HepG2 (cell line): Measurements from ENCODE around the gene SLC22A31. TPM values are rescaled to one million over a fixed set of nuclear protein-coding genes. Genes with fewer than 3 reads are reported as not detected.

Experiments
- ATAC-seq: fragments of 200-7000 bp; cut with Tn5 transposase; 3 replicates; pipeline ENCODE4 v1.9.1; 2020; ENCODE audit warnings: mild to moderate bottlenecking, moderate library complexity
- BruUV-seq: library from RNA; stranded (reverse); fragments of 400-500 nt; replicated peaks from 2 replicates; lab custom pipeline; 2021; lab: Mats Ljungman, UMichigan
- CTCF ChIA-PET: fragments of 300-600 bp; formaldehyde crosslinking; extraction: SDS; loops from one replicate; lab custom pipeline; 2021; ENCODE audit warnings: low total read pairs, inconsistent platforms, low intra/inter-chr PET ratio; lab: Yijun Ruan, JAX
- POLR2A ChIA-PET: fragments of 350-600 bp; sonication (Branson Sonifier 250); formaldehyde crosslinking; loops from one replicate; lab custom pipeline; 2020; ENCODE audit warnings: antibody characterized with exemption, inconsistent platforms; lab: Yijun Ruan, JAX
- DNase-seq: peaks from one replicate; pipeline ENCODE4 v3.0.0-alpha.2; 2015; ENCODE audit warnings: low spot score
- FAIRE-seq: peaks from 3 replicates; lab custom pipeline; 2011; peaks lifted over from hg19 to GRCh38; lab: Jason Lieb, UNC
- H2AFZ ChIP-seq: one replicate; pipeline ENCODE4 v1.6.1; 2011; ENCODE audit warnings: low read length, inconsistent platforms
- H3K27ac ChIP-seq: fragments of 300-600 bp; 3 replicates; pipeline ENCODE4 v1.8.0; 2011; ENCODE audit warnings: mixed run types, mild to moderate bottlenecking, mixed read lengths, low read length, inconsistent platforms; ENCODE audit not compliant: insufficient read depth; ENCODE audit errors: extremely low read length
- H3K27me3 ChIP-seq, 2 experiments: fragments of 200-600 bp in 1 of 2; 2 replicates in 1 of 2; 3 replicates in 1 of 2; pipeline versions ENCODE4 v1.6.0 to v1.8.0; 2011; ENCODE audit warnings: low read length in 2 of 2, mild to moderate bottlenecking in 2 of 2, moderate library complexity in 2 of 2, inconsistent platforms in 1 of 2; ENCODE audit not compliant: insufficient read depth in 2 of 2, control insufficient read depth in 1 of 2
- H3K36me3 ChIP-seq, 2 experiments: fragments of 200-600 bp in 1 of 2; replicated peaks in 1 of 2; 2 replicates in 1 of 2; 3 replicates in 1 of 2; pipeline versions ENCODE4 v1.5.1 to v1.8.0; 2011; ENCODE audit warnings: low read length in 2 of 2, inconsistent platforms in 1 of 2; ENCODE audit not compliant: insufficient read depth in 2 of 2, control insufficient read depth in 1 of 2
- H3K4me1 ChIP-seq: 2 replicates; pipeline ENCODE4 v1.5.1; 2012; ENCODE audit warnings: low read length, inconsistent platforms; ENCODE audit not compliant: insufficient read depth
- H3K4me2 ChIP-seq: 2 replicates; pipeline ENCODE4 v1.6.0; 2011; ENCODE audit warnings: low read depth, low read length, inconsistent platforms
- H3K4me3 ChIP-seq, 3 experiments: fragments of 200-600 bp in 1 of 3; sonication (generic), shearing (Covaris generic) in 1 of 3; replicated peaks in 1 of 3; 2 replicates each; pipeline ENCODE4 v1.5.1; 2011 to 2016; ENCODE audit warnings: low read length in 3 of 3, inconsistent platforms in 2 of 3, low read depth in 2 of 3, mild to moderate bottlenecking in 2 of 3, control low read depth in 1 of 3, mixed read lengths in 1 of 3; ENCODE audit not compliant: insufficient read depth in 1 of 3
- H3K79me2 ChIP-seq: one replicate; pipeline ENCODE4 v1.6.1; 2011; ENCODE audit warnings: low read length, inconsistent platforms; ENCODE audit not compliant: insufficient read depth
- H3K9ac ChIP-seq: 2 replicates; pipeline ENCODE4 v1.6.0; 2011; ENCODE audit warnings: mild to moderate bottlenecking, low read depth, low read length, inconsistent platforms; ENCODE audit not compliant: insufficient read depth
- H3K9me3 ChIP-seq: 2 replicates; pipeline ENCODE4 v1.5.1; 2012; ENCODE audit warnings: mild to moderate bottlenecking, low read length
- H4K20me1 ChIP-seq: 2 replicates; pipeline ENCODE4 v1.6.0; 2011; ENCODE audit warnings: inconsistent platforms, mild to moderate bottlenecking, low read length, moderate library complexity; ENCODE audit not compliant: insufficient read depth
- HIVEP1 ChIP-seq: sonication (generic); formaldehyde crosslinking; IDR thresholded peaks from 2 replicates; pipeline ENCODE4 v1.4.0; 2020; ENCODE audit warnings: mild to moderate bottlenecking, missing genetic modification reagents
- HOMEZ ChIP-seq: IDR thresholded peaks from 2 replicates; pipeline ENCODE4 v1.6.1; 2016; ENCODE audit warnings: low read depth
- KDM1A ChIP-seq: IDR thresholded peaks from 2 replicates; pipeline ENCODE4 v1.6.1; 2016; ENCODE audit warnings: missing compliant biosample characterization
- NCOR1 ChIP-seq: fragments of 200-600 bp; sonication (generic); IDR thresholded peaks from 2 replicates; pipeline ENCODE4 v1.7.0; 2017; ENCODE audit warnings: antibody characterized with exemption, low read length, borderline replicate concordance
- NR2F6 ChIP-seq, 2 experiments: IDR thresholded peaks; 2 replicates each; pipeline ENCODE4 v1.6.1; 2016; ENCODE audit warnings: antibody characterized with exemption in 1 of 2, mild to moderate bottlenecking in 1 of 2
- PRDM10 ChIP-seq: sonication (generic); formaldehyde crosslinking; IDR thresholded peaks from 2 replicates; pipeline ENCODE4 v1.4.0; 2020; ENCODE audit warnings: low read depth, missing genetic modification reagents
- RNF2 ChIP-seq: fragments of 450-650 bp; conservative IDR thresholded peaks from 2 replicates; pipeline ENCODE4 v1.6.1; 2016; ENCODE audit warnings: low read depth
- SIN3A ChIP-seq: IDR thresholded peaks from 2 replicates; pipeline ENCODE4 v1.6.1; 2011; ENCODE audit warnings: low read depth, mild to moderate bottlenecking, control low read depth, low read length, borderline replicate concordance
- ZNF563 ChIP-seq: sonication (generic); formaldehyde crosslinking; IDR thresholded peaks from 2 replicates; pipeline ENCODE4 v1.8.0; 2022; ENCODE audit warnings: mild to moderate bottlenecking, moderate library complexity, missing genetic modification reagents
- ZNF710 ChIP-seq: sonication (generic); formaldehyde crosslinking; IDR thresholded peaks from 2 replicates; pipeline ENCODE4 v1.5.0; 2020; ENCODE audit warnings: mild to moderate bottlenecking, missing genetic modification reagents, borderline replicate concordance
- ZNF891 ChIP-seq: sonication (generic); formaldehyde crosslinking; IDR thresholded peaks from 2 replicates; pipeline ENCODE4 v1.5.0; 2020; ENCODE audit warnings: mild to moderate bottlenecking, missing genetic modification reagents
- WGBS: methylation state at CpG from one replicate; pipeline ENCODE4 v1.1.6; 2017; ENCODE audit warnings: low lambda C conversion rate; 5-methylcytosine and 5-hydroxymethylcytosine counted together
- in situ Hi-C: cut with HindIII; loops from 2 replicates; pipeline ENCODE4 v1.10.0; 2017; ENCODE audit warnings: low pct_unique_long_range_greater_than_20kb; ENCODE audit not compliant: extremely low pct_ligation_motif_present
- intact Hi-C: fragments of 100-400 bp; cut with micrococcal nuclease; formaldehyde crosslinking; loops from one replicate; pipeline ENCODE4 v1.10.0; 2022; ENCODE audit not compliant: unreplicated experiment
- polyA plus RNA-seq, 8 experiments: library from polyadenylated mRNA; depleted of rRNA in 3 of 8; stranded (reverse) in 7 of 8; unstranded in 1 of 8; fragments of >200 nt; fragmentation: Illumina TruSeq in 4 of 8; extraction: Trizol in 4 of 8; gene quantifications; 2 replicates each; pipeline versions ENCODE4 v1.2.1 to v1.2.3, GENCODE V29; 2011 to 2016; ENCODE audit warnings: low read depth in 4 of 8, missing spikeins in 1 of 8, mixed read lengths in 1 of 8; ENCODE audit not compliant: insufficient read depth in 1 of 8
- total RNA-seq, 5 experiments: library from RNA; depleted of rRNA; stranded (reverse); fragments of >200 nt; fragmentation: Illumina TruSeq; extraction: Trizol; gene quantifications; 2 replicates each; pipeline ENCODE4 v1.2.3, GENCODE V29; 2016; ENCODE audit warnings: low read depth in 1 of 5

SLC22A31 gene
- total and polyA plus RNA-seq, 2 of the 13 experiments (the other 11 are each of a cell fraction or from before 2014, with no cell fraction given): 67.3 to 83.3 TPM

GRCh38 chr16:89172171-89172527 lies 28.2 kb downstream of the SLC22A31 start (continued):
- TF ChIP-seq HIVEP1 (peak; percentile 8; the same call in 1 of the 2 replicates), NCOR1 (no peak), PRDM10 (CRISPR knock-in tag) (no peak)

- Histone ChIP-seq H3K4me3 (peak within 1 kb of the TSS in 2 of 3 experiments; percentile 30 to 69; a peak in 3 of 6 replicates), H4K20me1 (peaks cover 17% of the 10 kb centered on the region), H3K9me3 (no peaks in the 10 kb centered on the region), H2AFZ (no peak within 1 kb of the TSS), H3K36me3 (no peaks in the 10 kb centered on the region), H3K27ac (no peak within 1 kb of the TSS), H3K4me1 (peaks cover 69% of the 10 kb centered on the region), H3K9ac (no peak within 1 kb of the TSS), H3K4me2 (peak within 1 kb of the TSS; percentile 79), H3K79me2 (no peaks in the 10 kb centered on the region), H3K27me3 (peaks cover 57 to 89% of the 10 kb centered on the region in 2 experiments)
- peak; percentile 73 for ATAC-seq
- POLR2A ChIA-PET: interaction anchor here (0.7 to 1.3 kb wide), 13 partner anchors 12 to 434 kb away, joined by 3 to 10 read pairs (median 3); partner anchors contain the start of genes GALNS, SLC22A31 and TRAPPC2L
- peak; percentile 94 for DNase-seq
- no TSS peak for BruUV-seq
- in situ Hi-C loops (no loop called here), intact Hi-C loops (loop anchor here (5.0 kb wide), 1 partner anchor 46 kb away; the partner anchor contains the start of gene ZNF778)
- peak; percentile 49 for FAIRE-seq
- WGBS: 3% methylated on average over 62 of the region's 74 CpGs
- CTCF ChIA-PET: no interaction called here
- TF ChIP-seq ZNF563 (CRISPR knock-in tag) (peak; percentile 45; the same call in 1 of the 2 replicates), KDM1A (CRISPR knock-in tag) (no peak), RNF2 (peak; percentile 54; the same call in 1 of the 2 replicates), NR2F6 (IDR thresholded peaks at IDR 0.05) (no peak), NR2F6 (CRISPR knock-in tag; IDR thresholded peaks at IDR 0.05) (no peak; the same call in 1 of the 2 replicates), HOMEZ (CRISPR knock-in tag) (peak; percentile 49; the same call in 1 of the 2 replicates), ZNF710 (CRISPR knock-in tag) (0 out of 2 replicates have a peak, but pooled peaks have one; percentile 36), ZNF891 (no peak), SIN3A (peak; percentile 72; the same call in 1 of the 2 replicates)
Observed at GRCh38 chr16:89171216-89172170, 28.8 kb downstream of the SLC22A31 start, which contains the start of gene CDH15. Gene CDH15, plus strand, starts transcription at chr16:89171748. Its CDS starts 84 bp downstream, at chr16:89171832.
